BJ (cell line): ENCODE measurements around the gene TMEM178B. TPM values are rescaled to one million over a fixed set of nuclear protein-coding genes. Genes with fewer than 3 reads are reported as not detected.

Experiments
- CTCF ChIA-PET: fragments of 350-600 bp; formaldehyde crosslinking; extraction: SDS; loops from one replicate; lab custom pipeline; 2021; ENCODE audit warnings: antibody characterized with exemption, inconsistent platforms; lab: Yijun Ruan, JAX
- POLR2A ChIA-PET: fragments of 300-600 bp; sonication (Branson Sonifier 250); formaldehyde crosslinking; extraction: SDS; loops from one replicate; lab custom pipeline; 2021; ENCODE audit warnings: antibody characterized with exemption; lab: Charles Lee
- DNase-seq: peaks from one replicate; pipeline ENCODE4 v3.0.0-alpha.2; 2011; ENCODE audit warnings: low read depth
- H3K27me3 ChIP-seq: 2 replicates; pipeline ENCODE4 v1.6.0; 2011; ENCODE audit warnings: low read length; ENCODE audit not compliant: control insufficient read depth, insufficient read depth
- H3K36me3 ChIP-seq: 2 replicates; pipeline ENCODE4 v1.5.1; 2011; ENCODE audit warnings: low read length; ENCODE audit not compliant: control insufficient read depth, insufficient read depth
- H3K4me3 ChIP-seq: 2 replicates; pipeline ENCODE4 v1.5.1; 2011; ENCODE audit warnings: low read depth, mild to moderate bottlenecking, control low read depth, low read length
- polyA plus RNA-seq: library from polyadenylated mRNA; depleted of rRNA; stranded (reverse); fragments of >200 nt; gene quantifications from 2 replicates; pipeline ENCODE4 v1.2.3, GENCODE V29; 2011
- TF ChIP-seq, protein P1 (sequence below): IDR thresholded peaks from 2 replicates; pipeline ENCODE4 v1.5.1; 2011; ENCODE audit warnings: low read depth, mild to moderate bottlenecking, control low read depth, inconsistent platforms, low read length, moderate library complexity; ENCODE audit not compliant: insufficient read depth

TMEM178B gene
- polyA plus RNA-seq, 1 experiment = 0.43 TPM

DNA sequence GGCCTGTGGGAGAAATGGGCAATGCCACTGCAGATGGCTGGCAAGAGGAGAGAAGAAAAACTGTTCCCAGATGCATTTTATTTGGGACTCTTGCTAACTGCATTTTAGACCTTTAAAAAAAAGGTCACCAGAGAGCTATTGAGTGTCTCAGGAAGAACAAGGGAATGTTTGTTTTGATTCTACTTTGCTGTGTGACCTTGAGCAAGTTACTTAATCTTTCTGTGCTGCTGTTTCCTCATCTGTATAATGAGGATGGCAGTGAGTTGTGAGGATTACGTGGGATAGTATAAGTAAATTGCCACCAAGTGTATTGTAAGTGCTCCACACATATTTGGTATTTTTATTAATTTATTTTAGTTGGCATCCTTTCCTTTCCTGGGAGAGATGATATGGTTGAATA, 335.4 kb downstream of the TMEM178B start:
- ChIA-PET POLR2A (no interaction called here), CTCF (no interaction called here)
- DNase-seq = no peak
- Histone ChIP-seq H3K4me3 (no peak overlapping the region), H3K27me3 (no peaks in the 10 kb centered on the region), H3K36me3 (no peaks in the 10 kb centered on the region)
- TF ChIP-seq, protein P1, sequence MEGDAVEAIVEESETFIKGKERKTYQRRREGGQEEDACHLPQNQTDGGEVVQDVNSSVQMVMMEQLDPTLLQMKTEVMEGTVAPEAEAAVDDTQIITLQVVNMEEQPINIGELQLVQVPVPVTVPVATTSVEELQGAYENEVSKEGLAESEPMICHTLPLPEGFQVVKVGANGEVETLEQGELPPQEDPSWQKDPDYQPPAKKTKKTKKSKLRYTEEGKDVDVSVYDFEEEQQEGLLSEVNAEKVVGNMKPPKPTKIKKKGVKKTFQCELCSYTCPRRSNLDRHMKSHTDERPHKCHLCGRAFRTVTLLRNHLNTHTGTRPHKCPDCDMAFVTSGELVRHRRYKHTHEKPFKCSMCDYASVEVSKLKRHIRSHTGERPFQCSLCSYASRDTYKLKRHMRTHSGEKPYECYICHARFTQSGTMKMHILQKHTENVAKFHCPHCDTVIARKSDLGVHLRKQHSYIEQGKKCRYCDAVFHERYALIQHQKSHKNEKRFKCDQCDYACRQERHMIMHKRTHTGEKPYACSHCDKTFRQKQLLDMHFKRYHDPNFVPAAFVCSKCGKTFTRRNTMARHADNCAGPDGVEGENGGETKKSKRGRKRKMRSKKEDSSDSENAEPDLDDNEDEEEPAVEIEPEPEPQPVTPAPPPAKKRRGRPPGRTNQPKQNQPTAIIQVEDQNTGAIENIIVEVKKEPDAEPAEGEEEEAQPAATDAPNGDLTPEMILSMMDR = no peak

DNA sequence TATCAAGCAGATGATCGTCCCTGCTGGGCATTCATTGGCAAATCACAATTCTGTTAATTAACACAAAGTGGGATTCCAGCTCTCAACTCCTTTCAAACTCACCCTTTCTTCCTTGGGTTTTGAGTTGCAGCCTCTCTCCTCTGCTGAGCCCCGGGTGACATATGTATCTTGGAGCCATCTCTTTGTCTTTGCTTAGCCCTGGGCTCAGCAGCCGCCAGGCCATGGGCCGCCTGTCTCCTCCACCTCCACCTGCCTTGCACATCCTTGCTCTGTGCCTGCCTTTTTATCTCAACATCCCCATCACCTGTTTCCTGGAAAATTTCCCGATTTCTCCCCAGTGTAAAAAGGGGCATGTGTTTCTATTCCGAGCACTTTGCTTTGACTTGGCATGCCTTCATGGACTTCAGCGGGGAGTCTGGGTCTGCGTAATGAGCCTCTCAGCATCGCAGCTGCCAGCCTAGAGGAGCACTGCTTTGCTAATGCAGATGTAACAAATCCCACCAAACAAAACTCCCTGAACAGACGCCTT, 336.0 kb downstream of the TMEM178B start:
- CTCF ChIA-PET = no interaction called here

DNA sequence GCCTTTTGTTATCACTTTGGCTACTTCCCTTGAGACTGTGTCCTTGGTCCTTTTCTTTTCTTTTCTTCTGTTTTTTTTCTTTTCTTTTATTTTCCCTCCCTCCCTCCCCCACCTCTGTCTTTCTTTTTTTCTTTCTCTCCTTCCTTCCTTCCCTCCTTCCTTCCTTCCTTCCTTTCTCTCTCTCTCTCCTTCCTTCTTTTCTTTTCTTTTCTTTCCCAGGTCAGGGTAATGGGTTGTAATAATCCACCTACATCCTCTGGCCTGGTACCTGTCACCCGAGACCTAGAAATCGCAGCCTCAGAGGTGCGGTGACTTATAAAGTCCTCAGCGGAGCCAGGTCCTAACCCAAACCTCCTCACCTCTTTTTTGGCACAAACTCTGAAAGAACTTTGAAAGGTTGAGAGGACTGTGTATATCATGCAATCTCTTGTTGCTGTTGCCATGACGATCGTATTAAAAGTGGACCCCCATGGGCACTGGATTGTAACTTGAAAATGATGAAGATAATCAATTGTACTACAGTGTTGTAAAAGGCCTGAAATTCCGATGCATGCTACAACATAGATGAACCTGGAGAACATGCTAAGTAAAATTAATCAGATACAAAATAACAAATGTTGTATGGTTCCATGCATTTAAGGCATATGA, 336.6 kb downstream of the TMEM178B start:
- POLR2A ChIA-PET = no interaction called here

More for the DNA sequence above, 336.0 kb downstream of the TMEM178B start:
- Histone ChIP-seq H3K4me3 (no peak overlapping the region), H3K27me3 (no peaks in the 10 kb centered on the region), H3K36me3 (no peaks in the 10 kb centered on the region)
- DNase-seq = no peak
- TF ChIP-seq, protein P1 = no peak
- POLR2A ChIA-PET = no interaction called here

DNA sequence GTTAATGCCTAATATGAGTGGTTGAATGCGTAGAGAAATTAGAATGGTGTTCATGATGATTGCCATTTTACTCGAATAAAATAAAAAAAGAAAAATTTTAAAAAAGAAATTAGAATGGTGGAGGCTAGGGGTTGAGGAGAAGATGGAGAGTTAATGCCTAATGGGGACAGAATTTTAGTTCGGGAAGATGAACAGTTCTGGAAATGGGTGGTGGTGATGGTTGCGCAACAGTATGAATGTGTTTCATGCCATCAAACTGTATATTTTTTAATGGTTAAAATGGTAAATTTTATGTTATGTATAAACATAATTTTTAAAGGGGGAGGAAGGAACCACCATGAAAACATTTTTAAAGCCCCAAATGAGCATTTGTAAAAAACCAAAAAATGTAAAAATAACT, 337.3 kb downstream of the TMEM178B start:
- ChIA-PET CTCF (no interaction called here), POLR2A (no interaction called here)
- no peak for DNase-seq
- H3K36me3 ChIP-seq = no peaks in the 10 kb centered on the region
- TF ChIP-seq, protein P1 = no peak
- H3K27me3 ChIP-seq = no peaks in the 10 kb centered on the region
- no peak overlapping the region for H3K4me3 ChIP-seq

More for the DNA sequence above, 336.6 kb downstream of the TMEM178B start:
- H3K27me3 ChIP-seq = no peaks in the 10 kb centered on the region
- H3K36me3 ChIP-seq = no peaks in the 10 kb centered on the region
- CTCF ChIA-PET = no interaction called here
- TF ChIP-seq, protein P1 = no peak
- no peak for DNase-seq
- H3K4me3 ChIP-seq = no peak overlapping the region

DNA sequence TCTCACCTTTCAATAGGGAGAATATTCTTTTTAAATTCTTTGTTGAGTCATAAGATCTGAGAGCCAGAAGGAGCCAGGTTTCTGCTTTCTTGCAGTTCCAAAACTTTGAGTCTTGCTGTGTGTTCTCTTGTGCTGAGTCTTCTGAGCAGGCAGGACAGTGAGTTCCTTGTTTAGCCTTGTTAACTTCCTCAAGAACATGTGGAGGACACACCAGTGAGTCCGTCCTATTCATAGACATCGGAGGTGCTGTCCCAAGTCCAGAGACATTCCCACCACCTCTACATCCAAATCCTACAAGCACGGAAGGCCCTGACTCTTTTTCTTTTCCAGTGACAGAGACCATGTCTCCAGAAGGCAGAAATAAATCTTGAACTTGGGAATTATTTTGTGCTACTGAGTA, 342.1 kb downstream of the TMEM178B start:
- no peak overlapping the region for H3K4me3 ChIP-seq
- TF ChIP-seq, protein P1 = no peak
- no peaks in the 10 kb centered on the region for H3K27me3 ChIP-seq
- no peak for DNase-seq
- no peaks in the 10 kb centered on the region for H3K36me3 ChIP-seq
- POLR2A ChIA-PET = no interaction called here
- CTCF ChIA-PET = no interaction called here
